Measurements from ENCODE around the gene LPP.

The LPP gene

DNA sequence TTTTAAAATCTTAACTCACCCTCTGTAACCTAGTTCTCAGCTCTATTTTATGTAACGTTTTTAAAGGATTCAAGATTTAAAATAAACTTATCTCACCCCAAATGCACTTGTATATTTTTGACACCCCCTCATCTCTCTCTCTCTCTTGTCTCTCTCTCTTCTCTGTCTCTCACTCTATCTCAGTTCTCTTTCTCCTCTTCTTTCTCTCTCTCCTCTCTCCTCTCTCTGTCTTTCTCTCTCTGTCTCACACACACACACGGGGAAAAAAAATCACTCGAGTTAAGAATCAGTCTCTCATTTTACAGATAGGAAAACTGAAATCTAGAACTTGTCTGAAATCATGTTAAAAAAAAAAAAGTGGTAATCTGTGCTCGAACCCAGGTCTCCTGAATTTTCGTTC is 108.5 kb downstream of the LPP start:
- no peaks in the 10 kb centered on the region for H3K9me3 Mint-ChIP-seq
- no peaks in the 10 kb centered on the region for H3K36me3 Mint-ChIP-seq (ENCODE audit: low read depth)
- H3K4me3 Mint-ChIP-seq: no peak overlapping the region
- no peaks in the 10 kb centered on the region for H3K27me3 Mint-ChIP-seq
- peaks cover 13% of the 10 kb centered on the region for H3K4me1 Mint-ChIP-seq (ENCODE audit: low read depth)
- no peak overlapping the region for H3K27ac Mint-ChIP-seq
- no peak for DNase-seq

DNA sequence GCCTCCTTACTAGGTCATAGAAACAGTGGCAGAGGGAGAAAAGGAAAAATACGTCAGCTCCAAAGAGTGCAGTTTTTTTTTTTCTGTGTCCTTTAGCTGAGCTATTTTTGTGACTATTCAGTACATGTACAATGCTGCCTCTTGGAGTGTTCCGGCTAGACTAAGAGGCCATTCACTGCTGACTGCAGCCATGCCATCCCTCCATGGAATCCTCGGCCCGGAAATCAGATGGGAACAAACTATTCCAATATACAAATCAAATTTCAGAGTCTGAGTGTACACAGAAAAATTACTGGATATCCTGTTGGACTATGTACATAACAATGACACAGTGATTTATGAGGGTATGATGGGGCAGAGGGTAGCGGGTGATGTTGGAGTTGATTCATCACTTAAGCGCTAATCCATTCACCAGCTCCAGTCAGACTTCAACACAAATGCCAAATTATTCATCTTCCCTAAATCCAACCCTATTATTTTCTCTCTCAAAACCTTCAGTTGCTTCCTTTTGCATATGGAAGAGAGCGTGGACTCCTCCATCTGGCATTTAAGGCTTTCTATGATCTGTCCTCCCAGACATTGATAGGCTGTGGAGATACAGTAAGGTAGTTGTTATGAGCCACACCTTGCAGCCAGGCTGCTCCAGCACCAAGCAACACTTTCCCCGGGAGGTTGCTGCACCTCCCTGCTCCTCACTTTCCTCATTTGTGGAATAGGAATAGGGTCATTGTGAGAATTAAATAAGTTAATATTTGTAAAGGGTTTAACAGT is 109.1 kb downstream of the LPP start:
- H3K4me3 Mint-ChIP-seq: no peak overlapping the region
- H3K27me3 Mint-ChIP-seq: no peaks in the 10 kb centered on the region
- H3K4me1 Mint-ChIP-seq (ENCODE audit: low read depth): peaks cover 7% of the 10 kb centered on the region
- H3K27ac Mint-ChIP-seq: no peak overlapping the region
- DNase-seq: no peak
- no peaks in the 10 kb centered on the region for H3K36me3 Mint-ChIP-seq (ENCODE audit: low read depth)
- no peaks in the 10 kb centered on the region for H3K9me3 Mint-ChIP-seq

DNA sequence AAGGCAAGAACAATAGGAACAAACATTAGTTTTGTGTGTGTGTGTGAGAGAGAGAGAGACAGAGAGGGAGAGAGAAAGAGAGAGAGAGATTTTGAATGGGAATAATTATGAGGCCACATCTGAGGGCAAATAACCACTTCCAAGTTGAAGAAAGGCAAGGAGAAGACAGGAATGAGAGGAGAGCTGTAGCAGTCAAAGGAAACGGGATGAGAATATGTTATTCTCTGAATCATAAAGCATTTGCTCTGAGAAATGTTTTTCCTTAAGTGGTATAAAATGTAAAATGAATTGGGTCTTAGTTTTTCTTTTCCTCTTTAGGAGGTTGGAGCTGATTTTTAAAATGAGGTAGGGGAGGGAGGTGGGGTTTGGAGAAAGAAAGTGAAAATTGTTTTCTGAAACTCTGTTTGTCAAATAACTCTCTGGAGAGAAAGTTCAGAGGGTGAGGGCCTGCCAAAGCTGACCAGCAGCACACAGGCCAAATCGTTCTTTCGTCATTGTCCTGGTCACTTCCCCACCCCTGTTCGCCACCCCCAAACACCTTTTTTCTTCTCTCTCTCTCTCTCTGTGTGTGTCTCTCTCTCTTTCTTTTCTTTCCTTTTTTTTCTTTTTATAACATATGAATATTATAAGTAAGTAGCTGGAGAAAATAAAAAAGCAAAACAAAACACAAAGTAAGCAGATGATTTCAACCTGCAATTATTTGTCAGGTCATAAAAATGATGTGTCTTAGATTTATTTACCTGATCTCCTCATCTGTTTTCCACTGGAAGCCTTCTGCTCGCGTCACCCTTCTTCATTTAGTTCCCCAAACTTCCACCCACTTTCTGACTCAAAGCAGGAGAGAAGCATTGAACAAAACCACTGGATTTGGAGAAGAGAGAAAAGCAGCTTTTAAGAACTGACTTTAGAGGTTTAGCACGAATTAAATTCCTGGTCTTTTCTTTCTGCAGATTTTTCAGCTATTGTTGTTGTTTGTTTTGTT is 110.6 kb downstream of the LPP start:
- Mint-ChIP-seq H3K27me3 (no peaks in the 10 kb centered on the region), H3K4me3 (no peak overlapping the region), H3K4me1 (ENCODE audit: low read depth) (peaks cover 2% of the 10 kb centered on the region), H3K36me3 (ENCODE audit: low read depth) (no peaks in the 10 kb centered on the region), H3K9me3 (no peaks in the 10 kb centered on the region), H3K27ac (no peak overlapping the region)
- no peak for DNase-seq

DNA sequence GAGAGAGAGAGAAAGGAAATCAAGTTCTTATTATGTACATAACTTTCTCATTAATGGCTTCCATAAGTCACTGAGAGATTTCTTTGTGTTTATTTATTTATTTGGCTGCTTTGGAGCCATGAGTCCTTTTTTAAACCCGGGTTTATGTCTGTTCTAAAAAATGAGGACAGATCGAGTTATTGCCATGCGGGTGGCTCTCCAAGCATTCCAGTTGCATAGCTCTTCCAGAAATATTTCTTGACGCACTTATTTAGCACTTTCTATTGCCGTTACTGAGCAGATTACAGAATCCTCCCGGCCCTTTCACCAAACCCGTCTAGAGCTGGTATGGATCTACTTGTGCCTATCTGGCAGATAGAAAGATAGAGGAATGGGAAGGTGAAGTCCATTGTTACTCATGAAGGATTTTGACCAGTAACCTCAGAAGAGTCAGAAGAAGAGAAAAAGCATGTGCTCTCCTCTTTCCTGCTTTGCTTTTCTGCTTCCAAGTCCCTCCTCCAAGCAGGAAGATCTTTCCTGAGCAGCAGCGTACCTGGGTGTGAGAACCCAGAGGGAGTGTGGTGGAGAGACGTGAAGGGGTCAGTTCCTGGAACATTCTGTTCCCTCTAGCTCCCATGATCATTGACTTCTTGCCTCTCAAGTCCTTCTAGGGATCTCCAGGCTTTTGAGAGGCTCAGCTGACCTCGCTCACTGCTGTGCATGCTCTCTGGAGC is 112.8 kb downstream of the LPP start:
- Mint-ChIP-seq H3K36me3 (ENCODE audit: low read depth) (no peaks in the 10 kb centered on the region), H3K27me3 (no peaks in the 10 kb centered on the region), H3K9me3 (no peaks in the 10 kb centered on the region), H3K4me3 (no peak overlapping the region), H3K27ac (no peak overlapping the region), H3K4me1 (ENCODE audit: low read depth) (peaks cover 20% of the 10 kb centered on the region)
- no peak for DNase-seq

DNA sequence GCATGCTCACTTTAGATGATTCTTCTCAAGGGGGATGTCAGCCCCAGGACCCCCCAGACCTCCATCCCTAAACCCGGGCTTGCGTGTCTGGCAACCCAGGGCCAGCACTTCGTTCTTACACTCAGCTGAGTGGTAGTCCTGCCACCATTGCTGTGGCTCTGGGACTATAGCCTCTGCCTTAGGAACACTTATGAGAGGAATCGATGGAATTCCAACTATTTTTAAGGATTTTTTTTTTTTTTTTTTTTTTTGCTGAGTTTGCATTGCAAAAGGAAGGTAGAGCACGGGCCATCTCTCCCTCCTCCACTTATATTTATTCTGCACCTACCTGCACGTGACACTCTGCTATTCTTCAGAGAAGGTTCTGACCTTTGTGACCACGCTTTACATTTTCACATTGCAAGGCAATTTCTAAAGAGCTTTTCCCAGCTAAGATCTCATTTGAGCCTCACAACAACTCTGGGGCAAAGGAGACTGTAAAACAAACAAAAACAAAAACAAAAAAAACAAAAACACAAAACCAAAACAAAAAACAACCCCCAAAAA is 113.9 kb downstream of the LPP start:
- Mint-ChIP-seq H3K27me3 (no peaks in the 10 kb centered on the region), H3K4me3 (no peak overlapping the region), H3K36me3 (ENCODE audit: low read depth) (no peaks in the 10 kb centered on the region), H3K4me1 (ENCODE audit: low read depth) (peaks cover 29% of the 10 kb centered on the region), H3K9me3 (peaks cover 1% of the 10 kb centered on the region), H3K27ac (no peak overlapping the region)
- DNase-seq: no peak

DNA sequence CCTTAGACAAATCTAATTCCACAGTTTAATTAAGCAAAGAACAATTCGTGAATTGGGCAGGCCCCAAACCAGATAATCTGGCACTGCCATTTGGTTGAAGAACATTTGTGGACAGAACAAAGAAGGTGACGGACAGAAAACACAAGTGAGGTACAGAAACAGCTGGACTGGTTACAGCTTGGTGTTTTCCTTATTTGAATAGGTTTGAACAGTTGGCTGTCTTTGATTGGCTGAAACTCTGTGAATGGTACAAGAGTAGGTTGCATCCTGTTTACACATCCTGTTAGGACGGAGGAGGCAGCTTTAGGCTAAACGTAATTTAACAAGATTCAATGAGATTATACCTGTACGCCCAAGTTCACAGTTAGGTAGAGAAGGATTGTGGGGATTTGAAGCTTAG is 114.4 kb downstream of the LPP start:
- peaks cover 33% of the 10 kb centered on the region for H3K4me1 Mint-ChIP-seq (ENCODE audit: low read depth)
- peaks cover 4% of the 10 kb centered on the region for H3K9me3 Mint-ChIP-seq
- DNase-seq: no peak
- peaks cover 2% of the 10 kb centered on the region for H3K36me3 Mint-ChIP-seq (ENCODE audit: low read depth)
- no peak overlapping the region for H3K27ac Mint-ChIP-seq
- no peak overlapping the region for H3K4me3 Mint-ChIP-seq
- no peaks in the 10 kb centered on the region for H3K27me3 Mint-ChIP-seq

DNA sequence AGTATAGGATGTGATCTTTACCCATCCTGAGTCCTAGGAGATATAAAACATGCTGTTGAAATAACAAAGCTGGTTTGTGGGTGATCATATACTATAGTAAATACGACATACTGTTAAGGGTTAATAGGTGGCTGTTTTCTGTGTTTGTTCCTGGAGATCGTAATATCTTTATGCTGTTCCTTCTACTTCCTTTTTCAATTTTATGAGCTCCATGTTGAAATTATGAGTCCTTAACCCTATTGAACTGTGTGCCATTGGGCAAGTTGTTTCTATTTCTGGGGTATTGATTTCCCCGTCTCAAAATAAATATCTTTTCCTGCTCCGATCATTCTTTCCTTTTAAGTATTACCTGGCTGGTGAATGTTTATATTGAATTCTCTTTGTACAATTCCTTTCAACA is 115.1 kb downstream of the LPP start:
- Mint-ChIP-seq H3K4me1 (ENCODE audit: low read depth) (peaks cover 36% of the 10 kb centered on the region), H3K4me3 (no peak overlapping the region), H3K36me3 (ENCODE audit: low read depth) (peaks cover 4% of the 10 kb centered on the region), H3K27me3 (no peaks in the 10 kb centered on the region), H3K9me3 (peaks cover 4% of the 10 kb centered on the region), H3K27ac (no peak overlapping the region)
- no peak for DNase-seq

DNA sequence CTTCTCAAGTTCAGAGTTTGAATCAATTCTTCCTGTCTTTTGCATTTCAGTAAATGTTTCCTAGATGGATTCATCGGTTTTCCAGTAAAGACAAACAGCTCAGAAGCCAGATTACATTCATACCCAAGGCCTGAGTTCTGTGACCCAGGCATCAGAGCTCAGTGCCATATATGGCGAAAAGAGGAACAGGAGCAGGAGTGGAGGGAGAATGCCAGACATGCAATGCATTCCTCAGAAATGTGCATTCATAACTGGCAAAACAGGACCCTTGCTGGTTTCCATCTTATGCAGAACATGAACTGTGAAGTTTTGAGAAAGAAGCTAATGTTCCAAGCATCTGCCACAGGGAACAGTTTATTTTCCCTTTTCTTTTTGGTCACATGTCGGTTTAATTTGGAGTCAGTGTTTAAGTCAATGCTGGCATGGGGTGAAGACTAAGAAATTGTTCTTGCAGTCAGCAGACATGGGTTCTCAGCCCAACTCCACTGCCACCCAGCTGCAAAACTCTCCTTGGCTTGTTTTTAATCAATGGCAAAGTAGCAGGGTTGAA is 116.5 kb downstream of the LPP start:
- no peak overlapping the region for H3K27ac Mint-ChIP-seq
- H3K36me3 Mint-ChIP-seq (ENCODE audit: low read depth): peaks cover 4% of the 10 kb centered on the region

DNA sequence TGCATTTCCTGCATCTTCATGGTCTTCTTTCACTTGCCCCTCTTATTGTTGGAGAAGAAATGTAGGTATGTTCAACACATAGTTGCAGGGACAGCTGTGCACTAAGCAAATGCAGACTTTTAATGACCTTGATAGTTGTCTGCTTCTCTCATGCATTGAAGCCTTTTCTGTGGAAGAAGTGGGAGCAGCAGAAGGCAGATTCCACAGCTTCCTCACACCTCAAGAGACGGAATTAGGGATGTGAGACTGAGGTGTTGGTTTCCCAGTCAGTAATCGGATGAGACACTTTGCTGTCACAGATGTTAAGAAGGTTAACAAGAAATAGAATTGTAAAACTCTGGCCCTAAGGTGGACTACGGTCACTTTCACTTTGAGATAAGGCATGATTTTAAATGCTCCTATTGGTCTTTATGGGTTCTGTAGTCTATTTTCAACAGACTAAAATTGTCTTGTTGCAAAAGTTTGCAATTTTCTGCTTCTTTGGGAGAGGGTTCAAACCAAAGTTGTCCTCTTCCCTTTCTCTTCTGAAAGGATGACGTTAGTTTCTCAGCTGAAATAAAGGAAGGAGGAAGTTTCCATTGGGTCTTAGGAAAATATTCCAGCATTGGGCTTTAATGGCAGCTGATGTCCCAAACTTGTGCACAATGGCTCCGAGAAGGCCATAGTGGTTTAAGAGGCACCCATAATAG is 117.4 kb downstream of the LPP start:
- peaks cover 38% of the 10 kb centered on the region for H3K4me1 Mint-ChIP-seq (ENCODE audit: low read depth)
- no peak for DNase-seq
- no peak overlapping the region for H3K27ac Mint-ChIP-seq
- peaks cover 4% of the 10 kb centered on the region for H3K9me3 Mint-ChIP-seq
- H3K36me3 Mint-ChIP-seq (ENCODE audit: low read depth): peaks cover 9% of the 10 kb centered on the region
- H3K27me3 Mint-ChIP-seq: no peaks in the 10 kb centered on the region
- no peak overlapping the region for H3K4me3 Mint-ChIP-seq

More for the DNA sequence above, 116.5 kb downstream of the LPP start:
- Mint-ChIP-seq H3K27me3 (no peaks in the 10 kb centered on the region), H3K4me3 (no peak overlapping the region), H3K4me1 (ENCODE audit: low read depth) (peaks cover 37% of the 10 kb centered on the region), H3K9me3 (peaks cover 4% of the 10 kb centered on the region)
- DNase-seq: no peak

DNA sequence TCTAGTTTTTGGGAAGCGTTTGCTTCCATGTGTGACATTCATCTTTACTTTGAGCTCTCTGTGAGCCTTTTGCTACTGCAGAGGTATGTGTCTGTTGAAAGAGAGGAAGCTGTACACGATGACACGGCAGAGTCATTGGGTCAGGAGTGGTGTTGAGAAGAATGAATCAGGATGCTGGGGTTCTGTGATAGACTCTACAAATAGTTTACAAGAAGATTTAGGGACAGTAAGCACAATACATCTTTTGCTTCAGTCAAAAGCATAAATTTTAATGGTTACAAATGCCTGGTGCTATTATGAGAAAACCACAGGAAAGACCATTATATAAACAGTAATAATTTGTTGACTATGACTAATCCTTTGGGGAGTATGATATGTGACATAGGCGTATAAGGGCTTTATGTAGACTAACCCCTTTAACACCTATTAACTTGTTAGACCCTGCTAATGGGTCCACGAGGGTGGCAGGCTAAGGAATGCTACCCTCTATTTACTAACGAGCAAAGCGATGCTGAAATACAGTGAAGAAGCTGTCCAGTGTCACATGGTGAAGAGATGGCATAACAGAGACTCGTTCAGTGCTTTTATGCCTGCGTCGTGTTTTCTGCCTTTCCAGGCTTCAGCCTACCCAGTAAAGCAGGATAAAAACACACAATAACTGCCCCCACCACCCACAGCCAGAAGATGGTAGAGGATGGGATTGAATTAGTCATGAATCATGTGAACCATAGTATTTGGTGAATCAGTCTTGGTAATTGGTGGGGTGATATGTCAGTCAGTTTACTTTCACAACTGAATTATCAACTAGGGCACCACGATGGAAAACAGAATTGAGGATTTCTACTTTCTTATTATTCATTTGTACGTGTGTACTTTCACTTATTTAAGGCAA is 118.8 kb downstream of the LPP start:
- peak overlapping the region; percentile 13 for H3K27ac Mint-ChIP-seq
- no peak overlapping the region for H3K4me3 Mint-ChIP-seq
- no peak for DNase-seq
- H3K36me3 Mint-ChIP-seq (ENCODE audit: low read depth): peaks cover 9% of the 10 kb centered on the region
- no peaks in the 10 kb centered on the region for H3K27me3 Mint-ChIP-seq
- H3K4me1 Mint-ChIP-seq (ENCODE audit: low read depth): peaks cover 39% of the 10 kb centered on the region
- H3K9me3 Mint-ChIP-seq: peaks cover 4% of the 10 kb centered on the region

DNA sequence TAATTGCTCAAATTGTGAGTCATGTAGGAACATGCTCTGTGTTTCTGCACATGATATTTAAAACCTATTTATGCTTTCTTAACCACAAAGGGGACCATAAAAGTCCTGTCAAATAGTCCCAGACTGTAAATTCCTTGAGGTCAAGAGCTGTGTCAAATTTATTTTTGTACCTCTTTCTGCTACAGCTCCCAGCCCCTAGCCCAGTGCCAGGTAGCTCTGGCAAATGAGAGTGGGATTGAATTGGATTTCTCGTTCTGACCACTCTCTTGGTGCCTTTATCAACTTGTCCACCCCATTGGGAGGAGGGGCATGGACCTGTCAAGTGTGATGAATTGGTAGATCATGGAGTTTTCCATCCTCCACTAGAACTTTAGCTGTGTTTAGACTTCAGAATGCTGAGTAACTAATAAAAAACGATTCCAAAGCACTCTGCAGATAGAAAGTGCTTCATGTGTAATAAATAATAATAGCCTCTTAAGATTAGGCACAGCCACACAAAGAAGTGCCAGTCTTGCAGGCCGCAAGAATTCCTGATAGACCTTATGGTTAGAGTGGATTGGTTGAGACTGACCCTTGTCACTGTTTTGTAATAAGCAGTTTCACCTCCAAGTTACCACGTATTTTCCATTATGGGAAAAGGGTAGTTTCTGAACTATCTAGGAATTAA is 120.4 kb downstream of the LPP start:
- H3K4me3 Mint-ChIP-seq: no peak overlapping the region
- H3K27me3 Mint-ChIP-seq: no peaks in the 10 kb centered on the region
- no peak for DNase-seq
- peaks cover 47% of the 10 kb centered on the region for H3K4me1 Mint-ChIP-seq (ENCODE audit: low read depth)
- H3K36me3 Mint-ChIP-seq (ENCODE audit: low read depth): peaks cover 11% of the 10 kb centered on the region
- H3K27ac Mint-ChIP-seq: no peak overlapping the region
- peaks cover 4% of the 10 kb centered on the region for H3K9me3 Mint-ChIP-seq

DNA sequence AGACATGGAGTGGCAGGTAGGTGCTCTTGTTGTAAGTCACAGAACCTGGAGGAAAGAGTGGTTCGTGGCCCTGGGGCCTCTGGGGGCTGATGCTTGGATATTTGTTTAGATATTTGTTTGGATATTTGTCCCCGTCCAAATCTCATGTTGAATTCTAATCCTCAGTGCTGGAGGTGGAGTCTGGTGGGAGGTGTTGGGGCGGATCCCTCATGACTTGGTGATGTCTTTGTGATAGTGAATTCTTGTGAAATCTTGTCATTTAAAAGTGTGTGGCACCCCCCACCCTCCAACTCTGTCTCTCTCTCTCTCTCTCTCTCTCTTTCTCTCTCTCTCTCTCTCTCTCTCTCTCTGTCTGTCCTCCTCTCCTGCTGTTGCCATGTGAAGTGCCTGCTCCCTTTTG is 122.4 kb downstream of the LPP start:
- Mint-ChIP-seq H3K27me3 (no peaks in the 10 kb centered on the region), H3K4me3 (no peak overlapping the region), H3K9me3 (peaks cover 4% of the 10 kb centered on the region), H3K4me1 (ENCODE audit: low read depth) (peaks cover 41% of the 10 kb centered on the region), H3K27ac (no peak overlapping the region), H3K36me3 (ENCODE audit: low read depth) (peaks cover 11% of the 10 kb centered on the region)
- DNase-seq: no peak

Measured in activated T-cell treated with anti-CD3 and anti-CD28 coated beads, Interleukin-2, amount 50 U/mL, for 24 hours (primary cell).